Measurements from ENCODE around the gene PDE10A. TPM values are rescaled to one million over a fixed set of nuclear protein-coding genes. Genes with fewer than 3 reads are reported as not detected.

The PDE10A gene
- total and polyA plus RNA-seq, 4 donors = 1.0 to 6.2 (median 3.0) TPM

DNA sequence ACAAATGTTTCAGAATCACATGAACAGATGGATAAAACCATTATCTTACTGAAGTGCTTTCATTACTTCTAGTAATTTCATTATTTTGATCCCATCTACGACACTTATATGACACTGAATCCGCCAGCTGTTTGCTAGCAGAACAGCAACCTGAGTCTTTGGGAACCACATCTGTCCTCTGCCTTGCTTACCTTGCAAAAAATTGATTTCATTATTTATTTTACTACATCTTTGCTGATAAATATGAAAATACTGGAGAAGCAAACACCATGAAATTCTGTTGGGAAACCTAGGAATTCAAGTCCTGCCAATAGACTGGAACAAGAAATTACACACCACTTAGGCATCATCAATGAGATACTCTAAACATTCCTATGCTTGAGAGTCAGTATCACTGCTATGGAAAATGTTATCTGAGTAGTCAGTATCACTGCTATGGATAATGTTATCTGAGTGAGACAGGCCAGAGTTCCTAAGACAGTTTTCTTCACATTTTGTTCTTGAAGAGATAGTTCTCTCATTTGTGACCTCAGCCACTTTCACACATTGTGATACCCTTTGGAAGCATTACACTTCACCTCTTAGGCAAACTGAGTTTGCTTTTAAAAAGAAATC, 91.9 kb downstream of the PDE10A start:
- H3K4me1 ChIP-seq (ENCODE audit: control insufficient read depth in 5 of 5, insufficient read depth in 5 of 5, low read length in 5 of 5) = peaks cover 2 to 18% (median 12%) of the 10 kb centered on the region in 5 donors
- H3K9ac ChIP-seq (ENCODE audit: insufficient read depth in 1 of 2, low read length in 2 of 2) = no peak overlapping the region
- WGBS, 2 donors = 93 to 97% methylated on average over 2 of the region's 2 CpGs
- no peaks in the 10 kb centered on the region for H3K36me3 ChIP-seq (ENCODE audit: control insufficient read depth in 4 of 4, insufficient read depth in 4 of 4, low read length in 4 of 4)
- H3K27ac ChIP-seq (ENCODE audit: low read depth in 1 of 2, low read length in 1 of 2) = peak overlapping the region in 1 of 2 donors; percentile 66
- no peak overlapping the region for H3K4me3 ChIP-seq
- peaks cover 0 to 2% (median 0%) of the 10 kb centered on the region in 4 donors for H3K9me3 ChIP-seq (ENCODE audit: control insufficient read depth in 4 of 4, insufficient read depth in 3 of 4, low read length in 3 of 4)
- no peak for DNase-seq
- H3K27me3 ChIP-seq (ENCODE audit: control insufficient read depth in 3 of 3, insufficient read depth in 3 of 3, low read length in 2 of 3) = no peaks in the 10 kb centered on the region
- no peak for ATAC-seq (ENCODE audit: insufficient read depth, low FRiP score)
- TF ChIP-seq, protein P1, sequence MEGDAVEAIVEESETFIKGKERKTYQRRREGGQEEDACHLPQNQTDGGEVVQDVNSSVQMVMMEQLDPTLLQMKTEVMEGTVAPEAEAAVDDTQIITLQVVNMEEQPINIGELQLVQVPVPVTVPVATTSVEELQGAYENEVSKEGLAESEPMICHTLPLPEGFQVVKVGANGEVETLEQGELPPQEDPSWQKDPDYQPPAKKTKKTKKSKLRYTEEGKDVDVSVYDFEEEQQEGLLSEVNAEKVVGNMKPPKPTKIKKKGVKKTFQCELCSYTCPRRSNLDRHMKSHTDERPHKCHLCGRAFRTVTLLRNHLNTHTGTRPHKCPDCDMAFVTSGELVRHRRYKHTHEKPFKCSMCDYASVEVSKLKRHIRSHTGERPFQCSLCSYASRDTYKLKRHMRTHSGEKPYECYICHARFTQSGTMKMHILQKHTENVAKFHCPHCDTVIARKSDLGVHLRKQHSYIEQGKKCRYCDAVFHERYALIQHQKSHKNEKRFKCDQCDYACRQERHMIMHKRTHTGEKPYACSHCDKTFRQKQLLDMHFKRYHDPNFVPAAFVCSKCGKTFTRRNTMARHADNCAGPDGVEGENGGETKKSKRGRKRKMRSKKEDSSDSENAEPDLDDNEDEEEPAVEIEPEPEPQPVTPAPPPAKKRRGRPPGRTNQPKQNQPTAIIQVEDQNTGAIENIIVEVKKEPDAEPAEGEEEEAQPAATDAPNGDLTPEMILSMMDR (IDR thresholded peaks at IDR 0.05; ENCODE audit: control extremely low read depth, extremely low read depth) = no peak

GRCh38 chr6:165568326-165568725, 94.7 kb downstream of the PDE10A start:
- no peak overlapping the region for H3K9ac ChIP-seq (ENCODE audit: insufficient read depth in 1 of 2, low read length in 2 of 2)
- TF ChIP-seq, protein P1 (IDR thresholded peaks at IDR 0.05; ENCODE audit: control extremely low read depth, extremely low read depth) = no peak
- H3K9me3 ChIP-seq (ENCODE audit: control insufficient read depth in 4 of 4, insufficient read depth in 3 of 4, low read length in 3 of 4) = peaks cover 0 to 2% (median under 1%) of the 10 kb centered on the region in 4 donors
- H3K4me1 ChIP-seq (ENCODE audit: control insufficient read depth in 5 of 5, insufficient read depth in 5 of 5, low read length in 5 of 5) = peaks cover 0 to 9% (median 5%) of the 10 kb centered on the region in 5 donors
- H3K36me3 ChIP-seq (ENCODE audit: control insufficient read depth in 4 of 4, insufficient read depth in 4 of 4, low read length in 4 of 4) = no peaks in the 10 kb centered on the region
- H3K27ac ChIP-seq (ENCODE audit: low read depth in 1 of 2, low read length in 1 of 2) = no peak overlapping the region
- H3K27me3 ChIP-seq (ENCODE audit: control insufficient read depth in 3 of 3, insufficient read depth in 3 of 3, low read length in 2 of 3) = no peaks in the 10 kb centered on the region
- WGBS, 2 donors = 56 to 70% methylated on average over 2 of the region's 2 CpGs
- H3K4me3 ChIP-seq = no peak overlapping the region
- ATAC-seq (ENCODE audit: insufficient read depth, low FRiP score) = no peak
- DNase-seq = no peak

DNA sequence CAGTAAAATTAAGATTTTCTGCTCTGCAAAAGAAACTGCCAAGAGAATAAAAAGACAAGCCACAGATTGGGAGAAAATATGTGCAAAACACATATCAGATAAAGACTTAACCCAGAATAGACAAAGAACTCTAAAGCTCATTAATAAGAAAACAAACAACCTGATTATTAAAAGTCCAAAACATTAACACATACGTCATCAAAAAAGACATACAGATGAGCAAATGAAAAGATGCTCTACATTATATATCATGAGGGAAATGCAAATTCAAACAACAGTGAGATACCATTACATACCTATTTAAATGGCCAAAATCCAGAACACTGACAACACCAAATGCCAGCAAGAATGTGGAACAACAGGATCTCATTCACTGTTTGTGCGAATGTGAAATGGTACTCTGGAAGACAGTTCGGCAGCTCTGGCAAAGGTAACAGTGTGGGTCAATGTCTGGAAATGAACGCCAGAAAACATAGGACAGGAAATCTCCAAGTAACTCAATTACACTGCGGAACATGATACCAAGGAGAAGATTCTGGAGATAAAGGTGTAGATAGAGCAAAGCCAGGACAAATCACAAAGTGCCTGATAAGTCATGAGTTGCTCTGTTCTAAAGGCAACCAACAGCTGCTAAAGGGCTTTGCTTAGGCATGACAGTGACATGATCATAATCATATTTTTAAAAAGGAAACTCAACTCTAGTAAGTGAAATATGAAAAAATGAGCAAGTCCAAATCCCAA, 96.8 kb downstream of the PDE10A start:
- Histone ChIP-seq H3K9me3 (ENCODE audit: control insufficient read depth in 4 of 4, insufficient read depth in 3 of 4, low read length in 3 of 4) (peaks cover 0 to 2% (median 0%) of the 10 kb centered on the region in 4 donors), H3K27ac (ENCODE audit: low read depth in 1 of 2, low read length in 1 of 2) (no peak overlapping the region), H3K36me3 (ENCODE audit: control insufficient read depth in 4 of 4, insufficient read depth in 4 of 4, low read length in 4 of 4) (no peaks in the 10 kb centered on the region), H3K9ac (ENCODE audit: insufficient read depth in 1 of 2, low read length in 2 of 2) (no peak overlapping the region), H3K4me1 (ENCODE audit: control insufficient read depth in 5 of 5, insufficient read depth in 5 of 5, low read length in 5 of 5) (peaks cover 0 to 4% (median 0%) of the 10 kb centered on the region in 5 donors), H3K27me3 (ENCODE audit: control insufficient read depth in 3 of 3, insufficient read depth in 3 of 3, low read length in 2 of 3) (no peaks in the 10 kb centered on the region), H3K4me3 (no peak overlapping the region)
- WGBS, 2 donors = 78 to 87% methylated on average over 5 of the region's 5 CpGs
- no peak for ATAC-seq (ENCODE audit: insufficient read depth, low FRiP score)
- DNase-seq = no peak
- TF ChIP-seq, protein P1 (IDR thresholded peaks at IDR 0.05; ENCODE audit: control extremely low read depth, extremely low read depth) = no peak
